Skeletal muscle satellite cell (primary cell): ENCODE results near the gene ARL15.

Experiments
- H3K27me3 ChIP-seq: 2 replicates; pipeline ENCODE4 v1.7.0; 2013; ENCODE audit warnings: low read length; ENCODE audit not compliant: control insufficient read depth, insufficient read depth
- H3K36me3 ChIP-seq: 2 replicates; pipeline ENCODE4 v1.7.0; 2013; ENCODE audit warnings: mild to moderate bottlenecking, control low read depth, low read length; ENCODE audit not compliant: insufficient read depth
- H3K4me1 ChIP-seq: 2 replicates; pipeline ENCODE4 v1.7.0; 2013; ENCODE audit warnings: low read length; ENCODE audit not compliant: control insufficient read depth, insufficient read depth
- H3K4me2 ChIP-seq: 2 replicates; pipeline ENCODE4 v1.7.0; 2013; ENCODE audit warnings: mild to moderate bottlenecking, low read length
- H3K4me3 ChIP-seq: 2 replicates; pipeline ENCODE4 v1.7.0; 2013; ENCODE audit warnings: low read length
- H3K9ac ChIP-seq: 2 replicates; pipeline ENCODE4 v1.7.0; 2013; ENCODE audit warnings: mild to moderate bottlenecking, low read depth, low read length, moderate library complexity
- H3K9me3 ChIP-seq: replicated peaks from 2 replicates; pipeline ENCODE4 v1.7.0; 2013; ENCODE audit warnings: mild to moderate bottlenecking, control low read depth, low read length

Gene ARL15

GRCh38 chr5:53936481-53937352 is 373.7 kb downstream of the ARL15 start:
- no peak overlapping the region for H3K4me2 ChIP-seq

GRCh38 chr5:53934151-53934820 is 376.1 kb downstream of the ARL15 start:
- H3K4me2 ChIP-seq = no peak overlapping the region
- no peaks in the 10 kb centered on the region for H3K9me3 ChIP-seq
- H3K9ac ChIP-seq = no peak overlapping the region
- no peak overlapping the region for H3K4me3 ChIP-seq
- H3K36me3 ChIP-seq = no peaks in the 10 kb centered on the region
- no peaks in the 10 kb centered on the region for H3K27me3 ChIP-seq
- H3K4me1 ChIP-seq = peaks cover 6% of the 10 kb centered on the region

More at GRCh38 chr5:53936481-53937352, 373.7 kb downstream of the ARL15 start:
- H3K4me1 ChIP-seq = peaks cover 11% of the 10 kb centered on the region
- H3K27me3 ChIP-seq = no peaks in the 10 kb centered on the region
- H3K9ac ChIP-seq = no peak overlapping the region
- H3K36me3 ChIP-seq = no peaks in the 10 kb centered on the region
- H3K4me3 ChIP-seq = no peak overlapping the region
- H3K9me3 ChIP-seq = no peaks in the 10 kb centered on the region

DNA sequence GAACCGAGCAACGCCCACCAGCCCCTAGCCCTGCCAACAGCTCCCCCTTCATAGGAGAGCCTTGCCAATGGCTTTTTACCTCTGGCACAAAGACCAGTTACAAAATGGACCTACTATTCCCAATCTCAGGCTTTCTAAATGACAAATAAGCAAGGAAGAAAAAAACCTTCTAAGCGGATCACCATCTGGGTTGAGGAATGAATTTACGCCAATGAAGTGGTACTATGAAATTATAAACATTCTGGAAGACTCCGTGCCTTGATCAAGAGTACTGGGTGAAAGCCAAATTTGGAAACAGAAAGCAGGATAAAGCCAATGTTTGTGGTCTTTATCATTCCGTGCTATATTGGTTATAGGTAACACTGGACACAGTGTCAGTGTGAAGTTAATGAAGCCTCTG is 378.0 kb downstream of the ARL15 start:
- Histone ChIP-seq H3K27me3 (no peaks in the 10 kb centered on the region), H3K4me3 (no peak overlapping the region), H3K9ac (no peak overlapping the region), H3K36me3 (no peaks in the 10 kb centered on the region), H3K4me1 (peaks cover 6% of the 10 kb centered on the region), H3K9me3 (no peaks in the 10 kb centered on the region), H3K4me2 (no peak overlapping the region)

DNA sequence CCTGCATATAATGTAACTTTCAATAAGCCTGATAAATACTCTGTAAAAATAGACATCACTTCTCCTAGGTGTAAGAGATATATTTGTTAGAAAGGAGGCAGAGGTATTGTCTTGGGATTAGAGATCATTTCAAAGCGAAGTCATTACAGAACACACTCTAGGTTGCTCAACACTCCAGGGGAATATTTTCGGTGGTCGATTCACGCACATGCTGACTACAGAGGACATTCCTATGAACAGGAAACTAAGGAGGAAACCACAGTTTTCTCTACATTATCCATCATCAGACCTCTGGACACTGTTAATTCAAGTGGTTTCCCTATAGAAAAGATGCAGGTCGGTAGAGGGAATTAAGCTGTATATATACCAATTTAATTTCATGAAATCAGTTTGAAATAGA is 379.9 kb downstream of the ARL15 start:
- Histone ChIP-seq H3K9ac (no peak overlapping the region), H3K9me3 (no peaks in the 10 kb centered on the region), H3K4me1 (no peaks in the 10 kb centered on the region), H3K27me3 (no peaks in the 10 kb centered on the region), H3K36me3 (no peaks in the 10 kb centered on the region), H3K4me2 (no peak overlapping the region), H3K4me3 (no peak overlapping the region)

DNA sequence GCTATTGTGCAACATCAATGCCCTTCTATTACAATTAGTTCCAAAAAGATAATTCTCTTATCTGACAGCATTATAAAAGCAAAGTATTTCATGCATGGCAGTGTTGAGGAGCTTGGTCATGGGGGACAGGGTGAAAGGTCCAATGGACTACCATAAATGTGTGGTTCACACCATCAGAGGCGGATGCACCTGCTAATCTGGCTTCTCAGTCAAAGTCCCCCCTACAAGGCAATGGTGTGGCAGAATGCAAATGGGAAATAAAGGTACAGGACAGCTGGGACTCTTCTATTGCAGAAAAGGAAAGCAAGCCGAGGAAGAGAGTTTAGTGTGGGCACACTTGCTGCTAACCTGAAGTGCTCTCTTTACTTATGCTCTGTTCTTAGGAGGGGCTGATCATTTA is 380.8 kb downstream of the ARL15 start:
- Histone ChIP-seq H3K4me2 (no peak overlapping the region), H3K9ac (no peak overlapping the region), H3K27me3 (no peaks in the 10 kb centered on the region), H3K4me1 (peaks cover under 1% of the 10 kb centered on the region), H3K4me3 (no peak overlapping the region), H3K36me3 (no peaks in the 10 kb centered on the region), H3K9me3 (no peaks in the 10 kb centered on the region)

DNA sequence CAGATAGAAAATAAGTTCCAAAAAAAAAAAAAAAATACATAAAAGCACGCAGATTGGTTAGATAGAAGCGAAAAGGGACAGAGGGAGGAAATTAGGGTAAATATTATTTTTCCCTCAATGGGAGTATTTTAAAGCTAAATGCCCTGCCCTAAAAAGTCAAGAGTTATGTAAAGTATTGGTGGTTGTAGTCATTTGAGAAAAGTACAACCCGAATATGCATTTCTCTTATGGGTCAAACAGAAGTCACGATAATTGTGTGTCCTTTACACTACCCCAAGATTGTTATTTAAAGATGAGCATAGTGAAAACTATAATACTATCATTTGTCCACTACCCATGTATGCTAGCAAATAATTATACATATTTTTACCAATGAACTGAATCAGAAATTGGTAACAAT is 381.2 kb downstream of the ARL15 start:
- no peak overlapping the region for H3K4me2 ChIP-seq
- no peaks in the 10 kb centered on the region for H3K9me3 ChIP-seq
- H3K4me3 ChIP-seq = no peak overlapping the region
- H3K4me1 ChIP-seq = peaks cover 3% of the 10 kb centered on the region
- H3K36me3 ChIP-seq = no peaks in the 10 kb centered on the region
- no peak overlapping the region for H3K9ac ChIP-seq
- H3K27me3 ChIP-seq = no peaks in the 10 kb centered on the region

DNA sequence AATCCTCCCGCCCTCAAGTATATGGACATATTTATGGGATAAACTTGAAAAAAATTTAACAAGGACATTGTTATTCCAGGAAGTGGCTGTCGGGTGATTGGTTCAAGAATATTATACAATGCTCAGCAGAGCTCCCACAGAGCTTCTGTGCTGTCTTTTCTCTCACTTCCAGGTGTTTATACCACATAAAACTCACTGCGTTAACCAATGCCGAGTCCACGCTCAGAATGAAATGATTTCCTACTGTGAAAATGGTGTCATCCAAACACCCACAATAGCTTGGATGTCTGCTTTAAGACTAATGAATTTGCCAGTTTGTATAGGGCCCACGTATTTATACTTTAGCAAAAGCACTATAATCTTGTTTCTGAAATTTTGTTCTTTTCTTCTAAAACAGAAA is 381.7 kb downstream of the ARL15 start:
- Histone ChIP-seq H3K27me3 (no peaks in the 10 kb centered on the region), H3K4me2 (no peak overlapping the region), H3K9me3 (no peaks in the 10 kb centered on the region)

DNA sequence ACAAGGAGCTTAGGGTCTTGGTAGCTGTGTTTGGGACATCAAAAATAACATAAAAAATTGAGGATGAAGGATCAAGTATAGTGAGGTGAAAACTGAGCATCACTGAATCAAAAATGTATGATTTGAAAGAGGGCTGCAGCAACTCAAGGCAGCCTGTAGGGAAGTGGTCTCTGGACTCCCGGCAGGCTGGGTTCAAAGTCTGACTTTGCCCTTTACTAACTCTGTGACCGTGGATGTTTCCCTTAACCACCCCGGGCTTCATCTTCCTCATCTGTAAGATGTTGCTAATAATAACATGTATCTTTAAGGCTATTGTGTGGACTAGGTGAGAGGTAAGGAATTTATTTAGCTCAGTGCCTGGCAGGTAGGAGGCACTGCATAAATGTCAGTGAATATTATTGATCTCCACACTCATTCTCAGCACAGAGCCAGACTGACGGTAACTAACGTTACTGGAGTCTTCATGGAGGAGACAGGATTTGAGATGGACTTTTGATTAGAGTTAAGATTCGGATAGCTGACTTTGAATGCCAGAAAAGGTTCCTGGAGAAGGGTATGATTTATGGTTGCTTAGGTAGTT is 382.6 kb downstream of the ARL15 start:
- no peaks in the 10 kb centered on the region for H3K36me3 ChIP-seq
- no peak overlapping the region for H3K4me2 ChIP-seq
- peaks cover 3% of the 10 kb centered on the region for H3K4me1 ChIP-seq
- H3K9me3 ChIP-seq = no peaks in the 10 kb centered on the region
- H3K9ac ChIP-seq = no peak overlapping the region
- no peak overlapping the region for H3K4me3 ChIP-seq
- no peaks in the 10 kb centered on the region for H3K27me3 ChIP-seq

More for the DNA sequence above, 381.7 kb downstream of the ARL15 start:
- H3K36me3 ChIP-seq = no peaks in the 10 kb centered on the region
- H3K4me3 ChIP-seq = no peak overlapping the region
- no peak overlapping the region for H3K9ac ChIP-seq
- peaks cover 3% of the 10 kb centered on the region for H3K4me1 ChIP-seq

DNA sequence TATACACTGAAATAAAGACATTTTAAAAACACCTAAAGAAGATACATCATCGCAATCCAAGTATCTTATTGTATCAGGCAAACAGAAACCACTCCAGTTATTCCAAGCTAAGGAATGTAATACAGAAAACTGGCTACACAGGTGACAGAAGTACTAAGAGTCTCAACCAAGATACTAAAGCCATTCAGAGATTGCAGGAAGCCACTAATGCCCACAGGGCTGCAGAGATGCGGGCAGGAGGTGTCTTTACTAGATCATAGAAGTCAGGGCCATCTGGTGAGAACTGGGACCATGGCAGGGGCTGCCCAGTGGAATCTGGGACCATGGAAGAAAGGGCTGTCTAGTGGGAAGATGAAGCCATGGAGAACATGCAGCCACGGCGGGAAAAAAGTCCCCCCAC is 384.3 kb downstream of the ARL15 start:
- Histone ChIP-seq H3K36me3 (no peaks in the 10 kb centered on the region), H3K4me2 (no peak overlapping the region), H3K27me3 (no peaks in the 10 kb centered on the region), H3K4me1 (peaks cover 3% of the 10 kb centered on the region), H3K9me3 (no peaks in the 10 kb centered on the region), H3K4me3 (no peak overlapping the region), H3K9ac (no peak overlapping the region)

DNA sequence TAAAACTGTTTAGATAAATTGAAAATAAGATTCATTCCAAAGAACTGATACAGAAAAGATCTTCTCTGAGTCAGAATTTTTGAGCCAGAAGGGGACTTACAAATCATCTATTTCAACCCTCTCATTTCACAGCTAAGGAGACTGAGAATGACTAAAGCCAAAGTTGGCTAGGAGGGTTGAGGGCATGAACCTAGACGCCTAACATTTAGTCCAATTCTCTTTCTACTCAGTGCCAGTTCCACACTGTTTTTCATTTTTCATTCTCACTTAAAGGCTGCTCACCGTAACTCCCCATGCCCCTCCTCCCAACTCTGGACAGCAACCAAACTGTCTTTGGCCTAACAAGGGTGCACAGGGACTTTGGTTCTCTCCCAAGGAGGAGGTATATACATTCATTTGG is 386.0 kb downstream of the ARL15 start:
- Histone ChIP-seq H3K9me3 (no peaks in the 10 kb centered on the region), H3K27me3 (no peaks in the 10 kb centered on the region)

DNA sequence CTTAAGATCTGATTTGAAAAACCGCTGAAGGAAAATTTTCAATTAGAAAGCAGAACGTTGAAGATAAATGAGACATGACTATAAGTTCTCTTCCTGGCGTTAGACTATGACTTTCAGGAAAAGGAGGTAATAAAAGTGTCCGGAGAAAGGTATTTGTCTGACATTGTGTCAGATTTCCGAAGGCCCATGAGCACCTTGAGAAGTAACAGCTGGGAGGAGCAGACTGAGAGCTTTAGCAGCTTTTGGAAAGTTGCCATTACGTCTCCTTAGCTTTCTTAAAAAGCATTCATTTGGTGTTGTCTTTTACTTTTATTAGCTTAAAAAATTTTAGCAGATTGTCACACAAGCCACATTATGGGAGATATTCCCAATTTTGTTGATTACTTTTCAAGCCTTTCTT is 386.4 kb downstream of the ARL15 start:
- H3K9me3 ChIP-seq = no peaks in the 10 kb centered on the region
- no peaks in the 10 kb centered on the region for H3K27me3 ChIP-seq
- no peak overlapping the region for H3K9ac ChIP-seq
- H3K4me3 ChIP-seq = no peak overlapping the region
- peaks cover 3% of the 10 kb centered on the region for H3K4me1 ChIP-seq
- no peak overlapping the region for H3K4me2 ChIP-seq
- no peaks in the 10 kb centered on the region for H3K36me3 ChIP-seq

More for the DNA sequence above, 386.0 kb downstream of the ARL15 start:
- no peak overlapping the region for H3K9ac ChIP-seq
- no peak overlapping the region for H3K4me2 ChIP-seq
- H3K36me3 ChIP-seq = no peaks in the 10 kb centered on the region
- no peak overlapping the region for H3K4me3 ChIP-seq
- peaks cover 3% of the 10 kb centered on the region for H3K4me1 ChIP-seq
